Stimulated activated CD8-positive, alpha-beta memory T cell treated with anti-CD3 and anti-CD28 coated beads, Interleukin-7, amount 100 ng/mL, for 48 hours (primary cell): Measurements from ENCODE around the gene RPTOR.

ENCODE experiments used
- DNase-seq, 2 donors: peaks; one replicate each; pipeline ENCODE4 v3.0.0-alpha.2; 2020; ENCODE audit warnings: low read depth in 1 of 2; ENCODE audit errors: extremely low read depth in 1 of 2

RPTOR gene

GRCh38 chr17:80882323-80882722 lies 337.7 kb downstream of the RPTOR start:
- DNase-seq: no peak

- no peak for DNase-seq
These were observed 338.5 kb downstream of the RPTOR start for GRCh38 chr17:80882926-80883685.

GRCh38 chr17:80883831-80884735 lies 339.4 kb downstream of the RPTOR start:
- no peak for DNase-seq

GRCh38 chr17:80884811-80885210 lies 340.2 kb downstream of the RPTOR start:
- no peak for DNase-seq

GRCh38 chr17:80885947-80886582 lies 341.4 kb downstream of the RPTOR start:
- DNase-seq: no peak

GRCh38 chr17:80886641-80887573 lies 342.3 kb downstream of the RPTOR start:
- DNase-seq: no peak

- no peak for DNase-seq
These were observed 343.1 kb downstream of the RPTOR start for GRCh38 chr17:80887639-80888175.

- DNase-seq: no peak
These were observed 343.9 kb downstream of the RPTOR start for GRCh38 chr17:80888276-80889160.

- DNase-seq: no peak
These were observed 344.9 kb downstream of the RPTOR start for GRCh38 chr17:80889231-80890195.

- DNase-seq: no peak
These were observed 345.7 kb downstream of the RPTOR start for GRCh38 chr17:80890196-80890920.

- no peak for DNase-seq
These were observed 346.3 kb downstream of the RPTOR start for GRCh38 chr17:80890921-80891396.

- peak; percentile 58 to 85 for DNase-seq
These were observed 346.9 kb downstream of the RPTOR start for GRCh38 chr17:80891397-80892018.

GRCh38 chr17:80892019-80892855 lies 347.6 kb downstream of the RPTOR start:
- DNase-seq: peak; percentile 74 to 96

- DNase-seq: no peak
These were observed 348.4 kb downstream of the RPTOR start for GRCh38 chr17:80892900-80893603.
